WTC11 (cell line): Measurements from ENCODE around the gene KIAA1958. TPM values are rescaled to one million over a fixed set of nuclear protein-coding genes. Genes with fewer than 3 reads are reported as not detected.

Experiments
- ATAC-seq: fragments of 200-7000 bp; cut with Tn5 transposase; 2 replicates; pipeline ENCODE4 v1.10.0; 2021; ENCODE audit warnings: mild to moderate bottlenecking, moderate library complexity
- CTCF ChIA-PET: fragments of 300-600 bp; sonication (Branson Sonifier 250); formaldehyde crosslinking; loops from one replicate; lab custom pipeline; 2021; ENCODE audit warnings: antibody characterized with exemption; lab: Charles Lee
- POLR2A ChIA-PET: fragments of 350-600 bp; sonication (Branson Sonifier 250); formaldehyde crosslinking; loops from one replicate; lab custom pipeline; 2021; ENCODE audit warnings: antibody characterized with exemption; lab: Charles Lee
- DNase-seq: peaks from one replicate; pipeline ENCODE4 v3.0.0; 2021; ENCODE audit warnings: low spot score
- H3K27ac Mint-ChIP-seq: 2 replicates; pipeline ENCODE4 v1.8.0; 2021; ENCODE audit warnings: mixed read lengths
- H3K27me3 Mint-ChIP-seq: 2 replicates; pipeline ENCODE4 v1.8.0; 2021; ENCODE audit warnings: low read depth, mild to moderate bottlenecking, moderate library complexity, mixed read lengths
- H3K36me3 Mint-ChIP-seq: 2 replicates; pipeline ENCODE4 v1.8.0; 2021; ENCODE audit warnings: mixed read lengths
- H3K4me1 Mint-ChIP-seq: 2 replicates; pipeline ENCODE4 v1.8.0; 2022; ENCODE audit warnings: mixed read lengths
- H3K4me3 Mint-ChIP-seq: 2 replicates; pipeline ENCODE4 v1.8.0; 2021; ENCODE audit warnings: mild to moderate bottlenecking, moderate library complexity, mixed read lengths
- H3K9me3 Mint-ChIP-seq: 2 replicates; pipeline ENCODE4 v1.8.0; 2021; ENCODE audit warnings: mixed read lengths
- E2F1 ChIP-seq: sonication (generic); formaldehyde crosslinking; IDR thresholded peaks from 2 replicates; pipeline ENCODE4 v1.8.0; 2022; ENCODE audit warnings: mild to moderate bottlenecking, missing genetic modification reagents
- FOXK1 ChIP-seq: sonication (generic); formaldehyde crosslinking; IDR thresholded peaks from 2 replicates; pipeline ENCODE4 v1.8.0; 2022; ENCODE audit warnings: mild to moderate bottlenecking, moderate library complexity, missing genetic modification reagents
- MAX ChIP-seq: sonication (generic); formaldehyde crosslinking; IDR thresholded peaks from 2 replicates; pipeline ENCODE4 v1.8.0; 2022; ENCODE audit warnings: mild to moderate bottlenecking, missing genetic modification reagents
- MYBL2 ChIP-seq: sonication (generic); formaldehyde crosslinking; IDR thresholded peaks from 2 replicates; pipeline ENCODE4 v1.8.1; 2023; ENCODE audit warnings: mild to moderate bottlenecking, moderate library complexity, missing genetic modification reagents
- NFYB ChIP-seq: sonication (generic); formaldehyde crosslinking; conservative IDR thresholded peaks from 2 replicates; pipeline ENCODE4 v1.8.0; 2022; ENCODE audit warnings: low read depth, missing genetic modification reagents
- NR2C2 ChIP-seq: sonication (generic); formaldehyde crosslinking; IDR thresholded peaks from 2 replicates; pipeline ENCODE4 v1.8.0; 2022; ENCODE audit warnings: mild to moderate bottlenecking, missing genetic modification reagents
- PRRX2 ChIP-seq: fragments of 250-450 bp; sonication (Bioruptor Pico); IDR thresholded peaks from 2 replicates; pipeline ENCODE4 v1.8.0; 2021; ENCODE audit warnings: mild to moderate bottlenecking
- TCF7 ChIP-seq: sonication (generic); formaldehyde crosslinking; IDR thresholded peaks from 2 replicates; pipeline ENCODE4 v1.8.0; 2022; ENCODE audit warnings: mild to moderate bottlenecking, low read depth, missing genetic modification reagents, moderate library complexity
- TEAD1 ChIP-seq: sonication (generic); formaldehyde crosslinking; IDR thresholded peaks from 2 replicates; pipeline ENCODE4 v1.8.0; 2022; ENCODE audit warnings: mild to moderate bottlenecking, missing genetic modification reagents
- TEAD4 ChIP-seq: sonication (generic); formaldehyde crosslinking; IDR thresholded peaks from 2 replicates; pipeline ENCODE4 v1.8.0; 2022; ENCODE audit warnings: mild to moderate bottlenecking, missing genetic modification reagents
- ZBTB43 ChIP-seq: sonication (generic); formaldehyde crosslinking; IDR thresholded peaks from 2 replicates; pipeline ENCODE4 v1.8.1; 2023; ENCODE audit warnings: mild to moderate bottlenecking, missing genetic modification reagents
- ZNF121 ChIP-seq: sonication (generic); formaldehyde crosslinking; IDR thresholded peaks from 2 replicates; pipeline ENCODE4 v1.8.0; 2023; ENCODE audit warnings: missing genetic modification reagents
- ZNF232 ChIP-seq: sonication (generic); formaldehyde crosslinking; IDR thresholded peaks from 2 replicates; pipeline ENCODE4 v1.8.0; 2022; ENCODE audit warnings: mild to moderate bottlenecking, missing genetic modification reagents
- ZNF396 ChIP-seq: fragments of 250-450 bp; sonication (Bioruptor Pico); IDR thresholded peaks from 2 replicates; pipeline ENCODE4 v1.8.0; 2021; ENCODE audit warnings: mild to moderate bottlenecking, moderate library complexity, borderline replicate concordance
- total RNA-seq: library from RNA; stranded (reverse); gene quantifications from 3 replicates; pipeline ENCODE4 v1.2.3, GENCODE V29; 2021
- TF ChIP-seq, protein P1 (sequence below): sonication (generic); formaldehyde crosslinking; conservative IDR thresholded peaks from 2 replicates; pipeline ENCODE4 v1.8.1; 2022; ENCODE audit warnings: mild to moderate bottlenecking, missing genetic modification reagents
- TF ChIP-seq, protein P2 (sequence below): fragments of 250-450 bp; sonication (Bioruptor Pico); IDR thresholded peaks from 2 replicates; pipeline ENCODE4 v1.9.0; 2021; ENCODE audit warnings: mild to moderate bottlenecking
- TF ChIP-seq, protein P3 (sequence below): sonication (generic); formaldehyde crosslinking; IDR thresholded peaks from 2 replicates; pipeline ENCODE4 v1.8.1; 2023; ENCODE audit warnings: mild to moderate bottlenecking, moderate library complexity, missing genetic modification reagents

Gene KIAA1958
- total RNA-seq, 1 experiment from 2014 or later, result 41.0 TPM

DNA sequence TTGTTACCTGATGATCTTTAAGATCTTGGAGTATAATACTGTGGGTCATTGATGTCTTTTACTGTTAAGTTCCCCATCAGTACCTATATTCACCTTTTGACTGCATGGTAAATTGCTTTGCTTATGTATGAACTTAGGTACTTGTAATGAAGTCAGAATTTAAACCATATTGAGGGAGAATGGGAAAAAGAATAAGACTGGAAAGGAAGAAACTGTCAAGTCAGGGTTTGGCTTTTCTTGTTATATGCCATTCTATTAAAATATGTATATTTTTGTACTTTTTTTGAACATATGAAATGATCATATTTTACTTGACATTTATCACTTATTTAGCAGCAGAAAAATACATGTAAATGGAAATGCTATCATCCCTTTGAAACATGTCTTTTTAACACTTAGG is 58.6 kb downstream of the KIAA1958 start:
- peaks cover 11% of the 10 kb centered on the region for H3K9me3 Mint-ChIP-seq
- ChIA-PET POLR2A (no interaction called here), CTCF (no interaction called here)
- no peak overlapping the region for H3K4me3 Mint-ChIP-seq
- TF ChIP-seq ZBTB43 (CRISPR knock-in tag) (no peak), ZNF232 (CRISPR knock-in tag) (no peak)
- DNase-seq (no peak), ATAC-seq (no peak)
- H3K27ac Mint-ChIP-seq, result peak overlapping the region; percentile 75; the same call in 1 of the 2 replicates
- H3K27me3 Mint-ChIP-seq, result no peaks in the 10 kb centered on the region
- H3K4me1 Mint-ChIP-seq, result peaks cover 74% of the 10 kb centered on the region
- H3K36me3 Mint-ChIP-seq, result peaks cover 10% of the 10 kb centered on the region

GRCh38 chr9:112546149-112547012 is 59.8 kb downstream of the KIAA1958 start:
- H3K9me3 Mint-ChIP-seq, result peaks cover 11% of the 10 kb centered on the region
- no peak for DNase-seq
- H3K36me3 Mint-ChIP-seq, result peaks cover 10% of the 10 kb centered on the region
- peak overlapping the region; percentile 90 for H3K27ac Mint-ChIP-seq
- TF ChIP-seq, protein P1, sequence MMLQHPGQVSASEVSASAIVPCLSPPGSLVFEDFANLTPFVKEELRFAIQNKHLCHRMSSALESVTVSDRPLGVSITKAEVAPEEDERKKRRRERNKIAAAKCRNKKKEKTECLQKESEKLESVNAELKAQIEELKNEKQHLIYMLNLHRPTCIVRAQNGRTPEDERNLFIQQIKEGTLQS, result no peak
- TF ChIP-seq ZNF121 (CRISPR knock-in tag), result peak; percentile 32; the same call in 1 of the 2 replicates
- no peak for ATAC-seq
- H3K4me1 Mint-ChIP-seq, result peaks cover 85% of the 10 kb centered on the region
- ChIA-PET CTCF (interaction anchor here (1.4 kb wide), 1 partner anchor 61 kb away, joined by 6 read pairs; no protein-coding TSS in a partner anchor), POLR2A (no interaction called here)
- peak overlapping the region; percentile 11 for H3K4me3 Mint-ChIP-seq
- no peaks in the 10 kb centered on the region for H3K27me3 Mint-ChIP-seq

DNA sequence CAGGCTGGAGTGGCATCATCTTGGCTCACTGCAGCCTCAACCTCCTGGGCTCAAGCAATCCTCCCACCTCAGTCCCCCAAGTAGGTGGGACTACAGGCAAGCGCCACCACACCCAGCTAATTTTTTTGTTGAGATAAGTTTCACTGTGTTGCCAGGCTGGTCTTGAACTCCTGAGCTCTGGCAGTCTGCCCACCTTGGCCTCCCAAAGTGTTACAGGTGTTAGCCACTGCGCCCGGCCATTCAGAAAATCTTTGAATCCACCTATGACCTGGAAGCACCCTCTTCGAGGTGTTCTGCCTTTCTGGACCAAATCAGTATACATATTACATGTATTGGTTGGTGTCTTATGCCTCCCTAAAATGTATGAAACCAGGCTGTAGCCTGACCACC is 61.4 kb downstream of the KIAA1958 start:
- ATAC-seq (no peak), DNase-seq (peak; percentile 16)
- no peaks in the 10 kb centered on the region for H3K27me3 Mint-ChIP-seq
- H3K9me3 Mint-ChIP-seq, result peaks cover 11% of the 10 kb centered on the region
- no peak for TF ChIP-seq TEAD4 (CRISPR knock-in tag)
- TF ChIP-seq MYBL2 (CRISPR knock-in tag), result no peak
- H3K4me1 Mint-ChIP-seq, result peaks cover 89% of the 10 kb centered on the region
- CTCF ChIA-PET, result interaction anchor here (0.6 to 1.4 kb wide), 3 partner anchors 28 to 380 kb away, joined by 3 to 6 read pairs (median 4); no protein-coding TSS in a partner anchor
- POLR2A ChIA-PET, result interaction anchor here (0.7 kb wide), 2 partner anchors 163 to 168 kb away, joined by 3 to 4 read pairs; partner anchors contain the start of gene HSDL2
- H3K27ac Mint-ChIP-seq, result peak overlapping the region; percentile 93
- H3K4me3 Mint-ChIP-seq, result peak overlapping the region; percentile 32
- H3K36me3 Mint-ChIP-seq, result peaks cover 10% of the 10 kb centered on the region

DNA sequence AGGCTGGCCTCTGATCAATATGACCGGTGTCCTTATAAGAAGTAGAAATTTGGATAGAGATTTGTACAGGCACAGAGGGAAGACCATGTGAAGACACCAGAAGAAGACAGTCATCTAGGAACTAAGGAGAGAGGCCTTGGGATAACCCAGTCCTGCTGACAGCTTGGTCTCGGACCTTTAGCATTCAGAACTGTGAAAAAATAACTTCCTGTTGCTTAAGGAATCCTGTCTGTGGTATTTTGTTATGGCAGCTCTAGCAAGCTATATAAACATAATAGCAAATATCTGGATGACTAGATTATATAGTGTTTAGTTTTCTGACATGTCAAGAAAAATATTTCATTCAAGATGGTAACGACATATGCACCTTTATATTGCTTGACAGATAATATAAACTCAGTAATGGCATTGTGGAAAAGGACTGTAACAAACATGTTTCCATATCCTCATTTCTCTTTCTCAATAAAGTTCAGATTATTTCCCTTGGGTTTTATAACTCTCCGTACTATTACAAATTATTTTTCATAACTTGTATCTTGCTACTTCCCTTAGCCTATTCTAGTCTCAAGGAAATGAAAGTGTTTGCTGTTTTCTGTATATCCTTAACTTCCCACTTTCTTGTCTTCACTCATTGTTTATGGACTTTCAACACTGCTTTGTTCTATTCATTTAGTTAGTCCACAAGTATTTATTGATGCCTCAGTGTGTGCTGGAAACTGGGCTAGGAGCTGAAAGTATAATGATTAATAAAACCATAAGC is 62.4 kb downstream of the KIAA1958 start:
- Mint-ChIP-seq H3K4me1 (peaks cover 85% of the 10 kb centered on the region), H3K9me3 (peaks cover 11% of the 10 kb centered on the region), H3K27me3 (no peaks in the 10 kb centered on the region), H3K36me3 (peaks cover 10% of the 10 kb centered on the region), H3K27ac (no peak overlapping the region; the same call in 1 of the 2 replicates), H3K4me3 (no peak overlapping the region)
- CTCF ChIA-PET, result no interaction called here
- POLR2A ChIA-PET, result interaction anchor here (1.3 kb wide), 1 partner anchor 62 kb away, joined by 3 read pairs; the partner anchor contains the start of gene KIAA1958
- DNase-seq (no peak), ATAC-seq (no peak)
- no peak for TF ChIP-seq FOXK1 (CRISPR knock-in tag)
- no peak for TF ChIP-seq NFYB
- TF ChIP-seq E2F1 (CRISPR knock-in tag), result no peak
- TF ChIP-seq, protein P2, sequence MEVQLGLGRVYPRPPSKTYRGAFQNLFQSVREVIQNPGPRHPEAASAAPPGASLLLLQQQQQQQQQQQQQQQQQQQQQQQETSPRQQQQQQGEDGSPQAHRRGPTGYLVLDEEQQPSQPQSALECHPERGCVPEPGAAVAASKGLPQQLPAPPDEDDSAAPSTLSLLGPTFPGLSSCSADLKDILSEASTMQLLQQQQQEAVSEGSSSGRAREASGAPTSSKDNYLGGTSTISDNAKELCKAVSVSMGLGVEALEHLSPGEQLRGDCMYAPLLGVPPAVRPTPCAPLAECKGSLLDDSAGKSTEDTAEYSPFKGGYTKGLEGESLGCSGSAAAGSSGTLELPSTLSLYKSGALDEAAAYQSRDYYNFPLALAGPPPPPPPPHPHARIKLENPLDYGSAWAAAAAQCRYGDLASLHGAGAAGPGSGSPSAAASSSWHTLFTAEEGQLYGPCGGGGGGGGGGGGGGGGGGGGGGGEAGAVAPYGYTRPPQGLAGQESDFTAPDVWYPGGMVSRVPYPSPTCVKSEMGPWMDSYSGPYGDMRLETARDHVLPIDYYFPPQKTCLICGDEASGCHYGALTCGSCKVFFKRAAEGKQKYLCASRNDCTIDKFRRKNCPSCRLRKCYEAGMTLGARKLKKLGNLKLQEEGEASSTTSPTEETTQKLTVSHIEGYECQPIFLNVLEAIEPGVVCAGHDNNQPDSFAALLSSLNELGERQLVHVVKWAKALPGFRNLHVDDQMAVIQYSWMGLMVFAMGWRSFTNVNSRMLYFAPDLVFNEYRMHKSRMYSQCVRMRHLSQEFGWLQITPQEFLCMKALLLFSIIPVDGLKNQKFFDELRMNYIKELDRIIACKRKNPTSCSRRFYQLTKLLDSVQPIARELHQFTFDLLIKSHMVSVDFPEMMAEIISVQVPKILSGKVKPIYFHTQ (CRISPR knock-in tag), result no peak
- no peak for TF ChIP-seq ZNF232 (CRISPR knock-in tag)
- no peak for TF ChIP-seq PRRX2 (CRISPR knock-in tag)
- no peak for TF ChIP-seq ZNF396
- TF ChIP-seq TEAD1 (CRISPR knock-in tag), result no peak
- no peak for TF ChIP-seq TCF7
- TF ChIP-seq NR2C2 (CRISPR knock-in tag), result no peak
- TF ChIP-seq MAX (CRISPR knock-in tag), result no peak
- TF ChIP-seq, protein P3, sequence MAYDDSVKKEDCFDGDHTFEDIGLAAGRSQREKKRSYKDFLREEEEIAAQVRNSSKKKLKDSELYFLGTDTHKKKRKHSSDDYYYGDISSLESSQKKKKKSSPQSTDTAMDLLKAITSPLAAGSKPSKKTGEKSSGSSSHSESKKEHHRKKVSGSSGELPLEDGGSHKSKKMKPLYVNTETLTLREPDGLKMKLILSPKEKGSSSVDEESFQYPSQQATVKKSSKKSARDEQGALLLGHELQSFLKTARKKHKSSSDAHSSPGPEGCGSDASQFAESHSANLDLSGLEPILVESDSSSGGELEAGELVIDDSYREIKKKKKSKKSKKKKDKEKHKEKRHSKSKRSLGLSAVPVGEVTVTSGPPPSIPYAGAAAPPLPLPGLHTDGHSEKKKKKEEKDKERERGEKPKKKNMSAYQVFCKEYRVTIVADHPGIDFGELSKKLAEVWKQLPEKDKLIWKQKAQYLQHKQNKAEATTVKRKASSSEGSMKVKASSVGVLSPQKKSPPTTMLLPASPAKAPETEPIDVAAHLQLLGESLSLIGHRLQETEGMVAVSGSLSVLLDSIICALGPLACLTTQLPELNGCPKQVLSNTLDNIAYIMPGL (CRISPR knock-in tag), result no peak
